ENCODE results near the gene FAM171A1.

GRCh38 chr10:15331461-15331860, 39.6 kb downstream of the FAM171A1 start:
- TF ChIP-seq CTCF (conservative IDR thresholded peaks at IDR 0.05 in 1 of 2, IDR thresholded peaks at IDR 0.05 in 1 of 2; ENCODE audit: extremely low read depth in 1 of 2, insufficient read depth in 1 of 2, low read depth in 1 of 2, low read length in 2 of 2) (no peak), EZH2 (IDR thresholded peaks at IDR 0.05; ENCODE audit: borderline replicate concordance, low read length) (no peak)
